Liver (tissue), 3 donors: Measurements from ENCODE around the gene KRTAP10-7.

ENCODE experiments used
- FOXA1 ChIP-seq: IDR thresholded peaks from 2 replicates; pipeline ENCODE4 v1.6.1; 2016; ENCODE audit warnings: antibody characterized with exemption
- FOXA2 ChIP-seq: IDR thresholded peaks from 2 replicates; pipeline ENCODE4 v1.6.1; 2016; ENCODE audit warnings: antibody characterized with exemption
- GABPA ChIP-seq, 2 donors: IDR thresholded peaks in 1 of 2; conservative IDR thresholded peaks in 1 of 2; 2 replicates each; pipeline ENCODE4 v1.6.1; 2016; ENCODE audit warnings: antibody characterized with exemption in 2 of 2, mild to moderate bottlenecking in 1 of 2, moderate library complexity in 1 of 2
- HNF4A ChIP-seq, 2 donors: conservative IDR thresholded peaks; 2 replicates each; pipeline ENCODE4 v1.6.1; 2016; ENCODE audit warnings: antibody characterized with exemption in 2 of 2, mild to moderate bottlenecking in 2 of 2
- JUND ChIP-seq, 2 donors: IDR thresholded peaks; 2 replicates each; pipeline ENCODE4 v1.6.1; 2016; ENCODE audit warnings: antibody characterized with exemption in 2 of 2
- RAD21 ChIP-seq, 2 donors: IDR thresholded peaks; 2 replicates each; pipeline ENCODE4 v1.6.1; 2016; ENCODE audit warnings: antibody characterized with exemption in 2 of 2, mild to moderate bottlenecking in 2 of 2
- RXRA ChIP-seq, 2 donors: IDR thresholded peaks; 2 replicates each; pipeline ENCODE4 v1.6.1; 2017 to 2018; ENCODE audit warnings: antibody characterized with exemption in 2 of 2, mild to moderate bottlenecking in 1 of 2
- SP1 ChIP-seq: IDR thresholded peaks from 2 replicates; pipeline ENCODE4 v1.6.1; 2018; ENCODE audit warnings: antibody characterized with exemption, mild to moderate bottlenecking
- TF ChIP-seq, protein P1 (sequence below): fragments of 150-350 bp; IDR thresholded peaks from 2 replicates; pipeline ENCODE4 v1.5.1; 2017; ENCODE audit warnings: improper control_type of control experiment, low read depth, low read length; ENCODE audit not compliant: missing input control
- TF ChIP-seq, protein P2 (sequence below): IDR thresholded peaks from 2 replicates; pipeline ENCODE4 v1.6.1; 2016; ENCODE audit warnings: antibody characterized with exemption, mild to moderate bottlenecking
- TF ChIP-seq, protein P3 (sequence below): IDR thresholded peaks from 2 replicates; pipeline ENCODE4 v1.6.1; 2016; ENCODE audit warnings: antibody characterized with exemption
- donor health status: healthy.
- donor health status: healthy.

DNA sequence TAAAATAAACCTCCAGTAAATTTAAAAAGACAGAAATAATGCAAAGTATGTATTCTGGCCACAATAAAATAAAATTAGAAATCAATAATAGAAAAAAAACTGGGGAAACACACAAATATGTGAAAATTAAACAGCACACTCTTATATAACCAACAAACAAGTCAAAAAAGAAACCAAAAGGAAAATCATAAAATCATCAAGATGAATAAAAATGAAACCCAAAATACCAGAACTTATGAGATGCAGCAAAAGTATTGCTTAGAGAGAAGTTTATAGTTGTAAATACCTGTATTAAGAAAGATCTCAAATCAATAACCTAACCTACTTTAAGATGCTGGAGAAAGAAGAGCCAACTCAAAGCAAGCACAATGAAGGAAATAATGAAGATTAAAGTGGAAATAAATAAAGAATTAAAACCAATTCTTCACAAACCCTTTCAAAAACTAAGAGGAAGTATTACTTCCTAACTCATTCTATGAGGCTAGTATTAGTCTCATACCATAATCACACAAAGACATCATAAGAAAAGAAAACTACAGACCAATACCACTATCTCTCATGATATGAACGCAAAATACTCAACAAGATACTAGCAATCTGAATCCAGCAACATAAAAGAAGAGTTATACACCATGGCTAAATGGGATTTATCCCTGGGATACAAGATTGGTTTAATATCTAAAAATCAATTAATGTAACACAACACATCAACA lies 35.4 kb upstream of the KRTAP10-7 start:
- TF ChIP-seq RXRA (IDR thresholded peaks at IDR 0.05) = no peak
- TF ChIP-seq, protein P1, sequence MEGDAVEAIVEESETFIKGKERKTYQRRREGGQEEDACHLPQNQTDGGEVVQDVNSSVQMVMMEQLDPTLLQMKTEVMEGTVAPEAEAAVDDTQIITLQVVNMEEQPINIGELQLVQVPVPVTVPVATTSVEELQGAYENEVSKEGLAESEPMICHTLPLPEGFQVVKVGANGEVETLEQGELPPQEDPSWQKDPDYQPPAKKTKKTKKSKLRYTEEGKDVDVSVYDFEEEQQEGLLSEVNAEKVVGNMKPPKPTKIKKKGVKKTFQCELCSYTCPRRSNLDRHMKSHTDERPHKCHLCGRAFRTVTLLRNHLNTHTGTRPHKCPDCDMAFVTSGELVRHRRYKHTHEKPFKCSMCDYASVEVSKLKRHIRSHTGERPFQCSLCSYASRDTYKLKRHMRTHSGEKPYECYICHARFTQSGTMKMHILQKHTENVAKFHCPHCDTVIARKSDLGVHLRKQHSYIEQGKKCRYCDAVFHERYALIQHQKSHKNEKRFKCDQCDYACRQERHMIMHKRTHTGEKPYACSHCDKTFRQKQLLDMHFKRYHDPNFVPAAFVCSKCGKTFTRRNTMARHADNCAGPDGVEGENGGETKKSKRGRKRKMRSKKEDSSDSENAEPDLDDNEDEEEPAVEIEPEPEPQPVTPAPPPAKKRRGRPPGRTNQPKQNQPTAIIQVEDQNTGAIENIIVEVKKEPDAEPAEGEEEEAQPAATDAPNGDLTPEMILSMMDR = no peak
- TF ChIP-seq FOXA1 = no peak
- no peak for TF ChIP-seq RAD21 (IDR thresholded peaks at IDR 0.05)
- TF ChIP-seq FOXA2 = no peak
- TF ChIP-seq SP1 = no peak
- TF ChIP-seq HNF4A (conservative IDR thresholded peaks at IDR 0.05) = no peak
- TF ChIP-seq, protein P2, sequence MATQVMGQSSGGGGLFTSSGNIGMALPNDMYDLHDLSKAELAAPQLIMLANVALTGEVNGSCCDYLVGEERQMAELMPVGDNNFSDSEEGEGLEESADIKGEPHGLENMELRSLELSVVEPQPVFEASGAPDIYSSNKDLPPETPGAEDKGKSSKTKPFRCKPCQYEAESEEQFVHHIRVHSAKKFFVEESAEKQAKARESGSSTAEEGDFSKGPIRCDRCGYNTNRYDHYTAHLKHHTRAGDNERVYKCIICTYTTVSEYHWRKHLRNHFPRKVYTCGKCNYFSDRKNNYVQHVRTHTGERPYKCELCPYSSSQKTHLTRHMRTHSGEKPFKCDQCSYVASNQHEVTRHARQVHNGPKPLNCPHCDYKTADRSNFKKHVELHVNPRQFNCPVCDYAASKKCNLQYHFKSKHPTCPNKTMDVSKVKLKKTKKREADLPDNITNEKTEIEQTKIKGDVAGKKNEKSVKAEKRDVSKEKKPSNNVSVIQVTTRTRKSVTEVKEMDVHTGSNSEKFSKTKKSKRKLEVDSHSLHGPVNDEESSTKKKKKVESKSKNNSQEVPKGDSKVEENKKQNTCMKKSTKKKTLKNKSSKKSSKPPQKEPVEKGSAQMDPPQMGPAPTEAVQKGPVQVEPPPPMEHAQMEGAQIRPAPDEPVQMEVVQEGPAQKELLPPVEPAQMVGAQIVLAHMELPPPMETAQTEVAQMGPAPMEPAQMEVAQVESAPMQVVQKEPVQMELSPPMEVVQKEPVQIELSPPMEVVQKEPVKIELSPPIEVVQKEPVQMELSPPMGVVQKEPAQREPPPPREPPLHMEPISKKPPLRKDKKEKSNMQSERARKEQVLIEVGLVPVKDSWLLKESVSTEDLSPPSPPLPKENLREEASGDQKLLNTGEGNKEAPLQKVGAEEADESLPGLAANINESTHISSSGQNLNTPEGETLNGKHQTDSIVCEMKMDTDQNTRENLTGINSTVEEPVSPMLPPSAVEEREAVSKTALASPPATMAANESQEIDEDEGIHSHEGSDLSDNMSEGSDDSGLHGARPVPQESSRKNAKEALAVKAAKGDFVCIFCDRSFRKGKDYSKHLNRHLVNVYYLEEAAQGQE = no peak
- TF ChIP-seq GABPA (IDR thresholded peaks at IDR 0.05 in 1 of 2, conservative IDR thresholded peaks at IDR 0.05 in 1 of 2) = no peak
- TF ChIP-seq JUND (IDR thresholded peaks at IDR 0.05) = no peak
- TF ChIP-seq, protein P3, sequence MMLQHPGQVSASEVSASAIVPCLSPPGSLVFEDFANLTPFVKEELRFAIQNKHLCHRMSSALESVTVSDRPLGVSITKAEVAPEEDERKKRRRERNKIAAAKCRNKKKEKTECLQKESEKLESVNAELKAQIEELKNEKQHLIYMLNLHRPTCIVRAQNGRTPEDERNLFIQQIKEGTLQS = no peak
